Esophagus muscularis mucosa (tissue), 4 donors: Measurements from ENCODE around the gene CRYBA1. TPM values are rescaled to one million over a fixed set of nuclear protein-coding genes. Genes with fewer than 3 reads are reported as not detected.

Experiments
- DNase-seq: peaks from one replicate; pipeline ENCODE4 v3.0.0-alpha.2; 2017; ENCODE audit errors: extremely low spot score
- H3K27ac ChIP-seq, 4 donors: fragments of 200-600 bp; sonication (generic); replicated peaks in 1 of 4; 1 replicate in 3 of 4; 2 replicates in 1 of 4; pipeline ENCODE4 v1.5.1; 2016 to 2019; ENCODE audit warnings: mild to moderate bottlenecking in 1 of 4
- H3K27me3 ChIP-seq, 4 donors: fragments of 200-600 bp; sonication (generic); one replicate each; pipeline versions ENCODE4 v1.5.1 to v1.6.0; 2016 to 2019
- H3K36me3 ChIP-seq, 4 donors: fragments of 200-600 bp; sonication (generic); one replicate each; pipeline ENCODE4 v1.5.1; 2016 to 2019
- H3K4me1 ChIP-seq, 4 donors: fragments of 200-600 bp; sonication (generic); one replicate each; pipeline ENCODE4 v1.5.1; 2016 to 2019
- H3K4me3 ChIP-seq, 4 donors: fragments of 200-600 bp; sonication (generic); 1 replicate in 2 of 4; 2 replicates in 2 of 4; pipeline ENCODE4 v1.5.1; 2016 to 2019; ENCODE audit warnings: mild to moderate bottlenecking in 4 of 4, moderate library complexity in 1 of 4
- H3K9me3 ChIP-seq, 4 donors: fragments of 200-600 bp; sonication (generic); 1 replicate in 3 of 4; 2 replicates in 1 of 4; pipeline ENCODE4 v1.5.1; 2016 to 2019
- EP300 ChIP-seq: sonication (generic); formaldehyde crosslinking; IDR thresholded peaks from one replicate; pipeline ENCODE4 v1.6.1; 2017; ENCODE audit warnings: antibody characterized with exemption
- POLR2A ChIP-seq: fragments of 450-650 bp; IDR thresholded peaks from one replicate; pipeline ENCODE4 v1.6.1; 2017; ENCODE audit warnings: antibody characterized with exemption, moderate library complexity, mild to moderate bottlenecking, low read depth
- POLR2AphosphoS5 ChIP-seq, 2 donors: sonication (generic); formaldehyde crosslinking; IDR thresholded peaks; one replicate each; pipeline ENCODE4 v1.6.1; 2017; ENCODE audit warnings: antibody characterized with exemption in 2 of 2
- WGBS: methylation state at CpG from one replicate; pipeline ENCODE4 v1.1.5; 2018; 5-methylcytosine and 5-hydroxymethylcytosine counted together
- intact Hi-C: fragments of 100-400 bp; cut with DNase I; formaldehyde crosslinking; loops from one replicate; pipeline ENCODE4 v1.15.1; 2023
- total RNA-seq, 4 donors: library from RNA; depleted of rRNA; stranded (reverse); fragments of >200 nt; gene quantifications; one replicate each; pipeline versions ENCODE4 v1.1.0 to v1.2.1, GENCODE V29; 2016
- TF ChIP-seq, protein P1 (sequence below), 3 experiments: fragments of 200-600 bp in 2 of 3; fragments of 450-650 bp in 1 of 3; sonication (generic) in 2 of 3; IDR thresholded peaks; one replicate each; pipeline ENCODE4 v1.5.1; 2017 to 2019; ENCODE audit warnings: antibody characterized with exemption in 3 of 3, mild to moderate bottlenecking in 2 of 3, moderate library complexity in 1 of 3

The CRYBA1 gene
- total RNA-seq, 4 donors from 2014 or later = not detected

DNA sequence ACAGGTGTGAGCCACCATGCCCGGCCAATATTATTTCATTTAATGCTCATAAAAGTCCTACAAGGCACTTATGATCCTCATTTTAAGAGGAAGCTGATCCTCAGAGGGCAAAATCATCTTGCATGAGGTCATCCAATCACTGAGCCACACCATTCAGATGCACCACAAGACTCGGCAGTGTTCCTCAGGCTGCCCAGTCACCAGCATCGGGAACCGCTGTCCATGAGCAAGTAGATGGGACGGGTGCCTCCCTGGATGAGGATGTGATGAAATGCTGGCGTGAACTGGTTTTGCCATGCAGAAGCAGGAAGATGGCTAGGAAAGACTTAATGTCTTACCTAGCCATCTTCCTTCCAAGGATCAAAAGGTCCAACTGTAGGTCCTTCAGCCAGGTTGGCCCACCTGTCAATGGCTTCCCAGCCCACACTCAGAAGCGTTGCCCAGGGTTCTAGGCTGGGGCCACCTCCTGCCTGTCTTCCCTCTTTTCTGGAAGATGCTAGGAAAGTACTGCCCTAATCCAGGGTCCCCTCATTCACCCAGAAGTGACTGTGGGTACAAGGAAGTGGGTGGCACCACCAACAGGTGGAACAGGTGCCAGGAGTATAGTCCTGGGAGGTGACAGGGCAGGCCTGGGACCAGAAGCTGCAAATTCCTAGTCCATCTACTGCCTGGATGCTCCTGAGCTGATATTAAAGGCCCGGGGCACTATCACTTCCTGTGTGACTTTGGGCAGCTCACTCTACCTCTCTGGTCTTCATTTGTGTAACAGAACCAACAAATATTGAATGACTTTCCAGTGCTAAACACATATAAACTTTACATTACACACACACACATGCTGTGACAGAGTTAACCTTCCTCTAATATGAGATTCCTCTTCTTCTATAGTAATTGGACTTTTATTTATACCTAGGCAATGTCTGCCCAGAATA, 32.2 kb upstream of the CRYBA1 start:
- DNase-seq = no peak
- intact Hi-C loops = loop anchor here (5.0 kb wide), 2 partner anchors 32 to 78 kb away; partner anchors contain the start of genes MYO18A and NUFIP2
- Histone ChIP-seq H3K27ac (no peak overlapping the region), H3K27me3 (no peaks in the 10 kb centered on the region), H3K9me3 (no peaks in the 10 kb centered on the region), H3K36me3 (no peaks in the 10 kb centered on the region), H3K4me3 (no peak overlapping the region), H3K4me1 (peaks cover 0 to 6% (median 5%) of the 10 kb centered on the region in 4 donors)
- no peak for TF ChIP-seq POLR2A
- no peak for TF ChIP-seq POLR2AphosphoS5 (IDR thresholded peaks at IDR 0.05)
- TF ChIP-seq, protein P1, sequence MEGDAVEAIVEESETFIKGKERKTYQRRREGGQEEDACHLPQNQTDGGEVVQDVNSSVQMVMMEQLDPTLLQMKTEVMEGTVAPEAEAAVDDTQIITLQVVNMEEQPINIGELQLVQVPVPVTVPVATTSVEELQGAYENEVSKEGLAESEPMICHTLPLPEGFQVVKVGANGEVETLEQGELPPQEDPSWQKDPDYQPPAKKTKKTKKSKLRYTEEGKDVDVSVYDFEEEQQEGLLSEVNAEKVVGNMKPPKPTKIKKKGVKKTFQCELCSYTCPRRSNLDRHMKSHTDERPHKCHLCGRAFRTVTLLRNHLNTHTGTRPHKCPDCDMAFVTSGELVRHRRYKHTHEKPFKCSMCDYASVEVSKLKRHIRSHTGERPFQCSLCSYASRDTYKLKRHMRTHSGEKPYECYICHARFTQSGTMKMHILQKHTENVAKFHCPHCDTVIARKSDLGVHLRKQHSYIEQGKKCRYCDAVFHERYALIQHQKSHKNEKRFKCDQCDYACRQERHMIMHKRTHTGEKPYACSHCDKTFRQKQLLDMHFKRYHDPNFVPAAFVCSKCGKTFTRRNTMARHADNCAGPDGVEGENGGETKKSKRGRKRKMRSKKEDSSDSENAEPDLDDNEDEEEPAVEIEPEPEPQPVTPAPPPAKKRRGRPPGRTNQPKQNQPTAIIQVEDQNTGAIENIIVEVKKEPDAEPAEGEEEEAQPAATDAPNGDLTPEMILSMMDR (IDR thresholded peaks at IDR 0.05) = no peak
- no peak for TF ChIP-seq EP300
- WGBS = 84% methylated on average over 8 of the region's 8 CpGs

DNA sequence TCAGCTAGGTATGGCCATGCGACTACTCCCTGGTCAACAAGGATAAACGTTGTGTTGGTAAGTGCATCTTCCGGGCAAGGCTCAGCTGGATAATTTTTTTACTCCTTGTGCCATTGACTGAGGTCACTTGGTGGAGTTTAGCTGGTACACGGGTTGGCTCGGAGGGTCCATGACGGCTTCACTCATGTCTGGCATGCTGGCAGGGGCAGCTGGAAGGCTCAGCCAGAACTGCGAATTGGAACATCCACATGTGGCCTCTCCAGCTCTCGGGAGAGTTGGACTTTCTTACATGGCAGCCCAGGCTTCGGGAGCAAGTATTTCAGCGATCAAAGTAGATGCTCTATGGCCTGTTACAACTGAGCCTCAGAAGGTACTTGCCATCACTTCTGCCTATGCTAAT, 31.5 kb upstream of the CRYBA1 start:
- Histone ChIP-seq H3K27ac (no peak overlapping the region), H3K36me3 (no peaks in the 10 kb centered on the region), H3K27me3 (no peaks in the 10 kb centered on the region), H3K9me3 (no peaks in the 10 kb centered on the region), H3K4me3 (no peak overlapping the region), H3K4me1 (peaks cover 0 to 9% (median 8%) of the 10 kb centered on the region in 4 donors)
- DNase-seq = no peak
- intact Hi-C loops = loop anchor here (5.0 kb wide), 2 partner anchors 33 to 77 kb away; partner anchors contain the start of genes MYO18A and NUFIP2
- 84% methylated on average over 10 of the region's 10 CpGs for WGBS
- TF ChIP-seq POLR2AphosphoS5 (IDR thresholded peaks at IDR 0.05) = no peak
- no peak for TF ChIP-seq POLR2A
- TF ChIP-seq, protein P1 (IDR thresholded peaks at IDR 0.05) = no peak
- no peak for TF ChIP-seq EP300

DNA sequence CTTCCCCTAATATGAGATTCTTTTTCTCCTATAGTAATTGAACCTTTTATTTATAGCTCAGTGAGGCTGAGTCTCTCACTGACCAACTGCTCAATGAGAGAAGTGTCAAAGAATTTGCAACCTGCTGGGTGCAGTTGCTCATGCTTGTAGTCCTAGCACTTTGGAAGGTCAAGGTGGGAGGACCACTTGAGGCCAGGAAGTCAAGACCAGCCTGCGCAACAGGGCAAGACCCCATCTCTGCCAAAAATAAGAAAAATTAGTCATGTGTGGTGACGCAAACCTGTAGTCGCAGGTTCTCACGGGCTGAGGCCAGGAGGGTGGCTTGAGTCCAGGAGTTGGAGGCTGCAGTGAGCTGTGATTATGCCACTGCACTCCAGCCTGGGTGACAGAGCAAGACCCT, 30.9 kb upstream of the CRYBA1 start:
- DNase-seq = no peak
- 68% methylated on average over 4 of the region's 4 CpGs for WGBS
- H3K4me3 ChIP-seq = no peak overlapping the region
- H3K27me3 ChIP-seq = no peaks in the 10 kb centered on the region
- intact Hi-C loops = loop anchor here (5.0 kb wide), 2 partner anchors 33 to 77 kb away; partner anchors contain the start of genes MYO18A and NUFIP2
- TF ChIP-seq POLR2AphosphoS5 (IDR thresholded peaks at IDR 0.05) (no peak), EP300 (no peak), POLR2A (no peak)
- TF ChIP-seq, protein P1 (IDR thresholded peaks at IDR 0.05) = no peak
- H3K36me3 ChIP-seq = no peaks in the 10 kb centered on the region
- peaks cover 0 to 9% (median 8%) of the 10 kb centered on the region in 4 donors for H3K4me1 ChIP-seq
- H3K27ac ChIP-seq = no peak overlapping the region
- H3K9me3 ChIP-seq = no peaks in the 10 kb centered on the region

DNA sequence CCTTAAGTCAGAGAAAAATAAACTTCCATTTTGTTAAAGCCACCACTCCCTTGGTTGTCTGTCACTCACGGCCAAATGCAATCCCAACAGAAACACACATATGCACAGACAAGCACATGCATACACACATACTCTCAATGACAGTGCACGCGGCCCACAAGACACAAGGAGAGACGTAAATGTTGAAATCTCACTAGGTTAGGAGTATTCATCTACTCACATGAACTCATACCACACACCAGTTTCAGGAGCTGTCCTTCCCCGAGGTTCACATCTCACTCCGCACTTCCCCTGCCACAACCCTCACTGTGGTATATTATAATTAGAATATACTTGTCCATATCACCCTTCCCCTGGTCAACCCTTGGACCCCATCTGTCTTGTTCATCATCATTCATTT, 30.5 kb upstream of the CRYBA1 start:
- H3K27me3 ChIP-seq = no peaks in the 10 kb centered on the region
- TF ChIP-seq POLR2A (no peak), POLR2AphosphoS5 (IDR thresholded peaks at IDR 0.05) (no peak)
- TF ChIP-seq, protein P1 (IDR thresholded peaks at IDR 0.05) = no peak
- no peak for DNase-seq
- no peaks in the 10 kb centered on the region for H3K9me3 ChIP-seq
- no peak overlapping the region for H3K4me3 ChIP-seq
- no peak overlapping the region for H3K27ac ChIP-seq
- intact Hi-C loops = loop anchor here (5.0 kb wide), 2 partner anchors 34 to 76 kb away; partner anchors contain the start of genes MYO18A and NUFIP2
- peaks cover 0 to 9% (median 8%) of the 10 kb centered on the region in 4 donors for H3K4me1 ChIP-seq
- H3K36me3 ChIP-seq = no peaks in the 10 kb centered on the region
- WGBS = 75% methylated on average over 6 of the region's 6 CpGs
